ENCODE measurements around the gene RC3H1. TPM values are rescaled to one million over a fixed set of nuclear protein-coding genes. Genes with fewer than 3 reads are reported as not detected.
"Not testable (repeated sequence)": the region's sequence is repeated elsewhere in the genome, so short reads cannot be mapped to it uniquely, and the experiment has no call there.

RC3H1 gene
- polyA plus RNA-seq (2014; cell fraction: cytosol; rRNA removed) = 5.4 and 6.2 TPM in 2 replicates
- polyA plus RNA-seq (2014; cell fraction: nucleus; rRNA removed) = 6.3 and 6.8 TPM in 2 replicates

GRCh38 chr1:174022080-174022975 is at the start of gene RC3H1:
Gene RC3H1, minus strand, starts transcription at chr1:174022357. Its CDS starts 29,372 bp downstream, at chr1:173992985.
- DNase-seq (ENCODE audit: low spot score) = peak; percentile 88

GRCh38 chr1:174070614-174071013 is 48.5 kb upstream of the RC3H1 start:
- no peak for DNase-seq (ENCODE audit: low spot score)

- no peak for DNase-seq (ENCODE audit: low spot score)
Observed at GRCh38 chr1:174068000-174068399, 45.8 kb upstream of the RC3H1 start.

GRCh38 chr1:174060090-174060489 is 37.9 kb upstream of the RC3H1 start:
- DNase-seq (ENCODE audit: low spot score) = no peak

GRCh38 chr1:174058624-174059023 is 36.5 kb upstream of the RC3H1 start:
- no peak for DNase-seq (ENCODE audit: low spot score)

GRCh38 chr1:174056609-174057008 is 34.5 kb upstream of the RC3H1 start:
- DNase-seq (ENCODE audit: low spot score) = not testable (repeated sequence)

GRCh38 chr1:174055797-174056196 is 33.6 kb upstream of the RC3H1 start:
- DNase-seq (ENCODE audit: low spot score) = not testable (repeated sequence)

GRCh38 chr1:174053826-174054225 is 31.7 kb upstream of the RC3H1 start:
- no peak for DNase-seq (ENCODE audit: low spot score)

GRCh38 chr1:174052621-174053020 is 30.5 kb upstream of the RC3H1 start:
- no peak for DNase-seq (ENCODE audit: low spot score)

- peak; percentile 7 for DNase-seq (ENCODE audit: low spot score)
Observed at GRCh38 chr1:174051956-174052355, 29.8 kb upstream of the RC3H1 start.

GRCh38 chr1:174049514-174049913 is 27.4 kb upstream of the RC3H1 start:
- no peak for DNase-seq (ENCODE audit: low spot score)

GRCh38 chr1:174044418-174045222 is 22.5 kb upstream of the RC3H1 start:
- no peak for DNase-seq (ENCODE audit: low spot score)

GRCh38 chr1:174042509-174042908 is 20.4 kb upstream of the RC3H1 start:
- DNase-seq (ENCODE audit: low spot score) = not testable (repeated sequence)

GRCh38 chr1:174041369-174041768 is 19.2 kb upstream of the RC3H1 start:
- DNase-seq (ENCODE audit: low spot score) = no peak

- no peak for DNase-seq (ENCODE audit: low spot score)
Observed at GRCh38 chr1:174040387-174040786, 18.2 kb upstream of the RC3H1 start.

GRCh38 chr1:174039027-174039426 is 16.9 kb upstream of the RC3H1 start:
- no peak for DNase-seq (ENCODE audit: low spot score)

GRCh38 chr1:174036798-174037197 is 14.6 kb upstream of the RC3H1 start:
- no peak for DNase-seq (ENCODE audit: low spot score)

GRCh38 chr1:174036204-174036603 is 14.0 kb upstream of the RC3H1 start:
- no peak for DNase-seq (ENCODE audit: low spot score)

GRCh38 chr1:174032671-174033222 is 10.6 kb upstream of the RC3H1 start:
- DNase-seq (ENCODE audit: low spot score) = no peak

- no peak for DNase-seq (ENCODE audit: low spot score)
Observed at GRCh38 chr1:174031099-174031498, 8.9 kb upstream of the RC3H1 start.

GRCh38 chr1:174028495-174028894 is 6.3 kb upstream of the RC3H1 start:
- DNase-seq (ENCODE audit: low spot score) = no peak

GRCh38 chr1:174023440-174023839 is 1.3 kb upstream of the RC3H1 start:
- DNase-seq (ENCODE audit: low spot score) = peak; percentile 28
